ENCODE measurements around the gene FAM13B.
"Not testable (repeated sequence)": the region's sequence is repeated elsewhere in the genome, so short reads cannot be mapped to it uniquely, and the experiment has no call there.

FAM13B gene

GRCh38 chr5:137960141-137960540 is 72.7 kb downstream of the FAM13B start:
- DNase-seq: no peak

- no peak for DNase-seq
These were observed 73.4 kb downstream of the FAM13B start for GRCh38 chr5:137959488-137959887.

- no peak for DNase-seq
These were observed 74.9 kb downstream of the FAM13B start for GRCh38 chr5:137957948-137958347.

GRCh38 chr5:137954131-137954879 is 78.6 kb downstream of the FAM13B start:
- DNase-seq: no peak

- no peak for DNase-seq
These were observed 87.1 kb downstream of the FAM13B start for GRCh38 chr5:137945825-137946224.

- DNase-seq: not testable (repeated sequence)
These were observed 88.6 kb downstream of the FAM13B start for GRCh38 chr5:137944280-137944679.

GRCh38 chr5:137939331-137939730 is 93.5 kb downstream of the FAM13B start:
- no peak for DNase-seq

- no peak for DNase-seq
These were observed 94.1 kb downstream of the FAM13B start for GRCh38 chr5:137938751-137939143.

- DNase-seq: no peak
These were observed 94.7 kb downstream of the FAM13B start for GRCh38 chr5:137937994-137938750.

GRCh38 chr5:137935694-137936093 is 97.2 kb downstream of the FAM13B start:
- DNase-seq: no peak

GRCh38 chr5:137935190-137935589 is 97.7 kb downstream of the FAM13B start:
- DNase-seq: no peak

- no peak for DNase-seq
These were observed 99.4 kb downstream of the FAM13B start for GRCh38 chr5:137933491-137933911.

- DNase-seq: no peak
These were observed 100.1 kb downstream of the FAM13B start for GRCh38 chr5:137932800-137933199.

- no peak for DNase-seq
These were observed 109.0 kb downstream of the FAM13B start for GRCh38 chr5:137923856-137924255.

- no peak for DNase-seq
These were observed 110.9 kb downstream of the FAM13B start for GRCh38 chr5:137921931-137922330.

- DNase-seq: no peak
These were observed 116.0 kb downstream of the FAM13B start for GRCh38 chr5:137916923-137917322.

GRCh38 chr5:137914758-137915157 is 118.1 kb downstream of the FAM13B start:
- no peak for DNase-seq

GRCh38 chr5:137902408-137903133 is 130.3 kb downstream of the FAM13B start:
- no peak for DNase-seq

GRCh38 chr5:137901011-137901817 is 131.7 kb downstream of the FAM13B start:
- no peak for DNase-seq

GRCh38 chr5:137899493-137899892 is 133.4 kb downstream of the FAM13B start:
- DNase-seq: no peak

GRCh38 chr5:137896560-137896959 is 136.3 kb downstream of the FAM13B start:
- no peak for DNase-seq

GRCh38 chr5:137894586-137894985 is 138.3 kb downstream of the FAM13B start:
- no peak for DNase-seq

GRCh38 chr5:137891849-137892248 is 141.0 kb downstream of the FAM13B start:
- DNase-seq: no peak
